Measurements from ENCODE around the gene DCTN5.

The DCTN5 gene

DNA sequence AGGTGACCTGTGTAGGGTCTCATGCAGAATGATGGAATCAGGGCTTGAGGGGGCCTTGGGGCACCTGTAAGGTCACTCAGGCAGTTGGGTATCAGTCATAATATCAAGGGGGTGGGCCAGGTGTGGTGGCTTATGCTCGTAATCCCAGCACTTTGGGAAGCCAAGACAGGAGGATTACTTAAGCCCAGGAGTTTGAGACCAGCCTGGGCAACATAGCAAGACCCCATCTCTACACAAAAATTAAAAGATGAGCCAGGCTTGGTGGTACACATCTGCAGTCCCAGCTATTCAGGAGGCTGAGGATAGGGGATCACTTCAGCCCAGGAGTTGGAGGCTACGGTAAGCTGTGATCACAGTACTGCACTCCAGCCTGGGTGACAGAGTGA, 64.2 kb downstream of the DCTN5 start:
- H3K27ac ChIP-seq (ENCODE audit: low read depth, low read length), result no peak overlapping the region
- no peaks in the 10 kb centered on the region for H3K9me2 ChIP-seq (replicated peaks; ENCODE audit: insufficient read depth, low read length)
- no peak overlapping the region for H3K9ac ChIP-seq (ENCODE audit: low read length)
- H3K4me2 ChIP-seq (ENCODE audit: low read depth, low read length, poor library complexity, severe bottlenecking), result no peak overlapping the region
- no peaks in the 10 kb centered on the region for H4K20me1 ChIP-seq (ENCODE audit: low read depth, low read length)
- H2AFZ ChIP-seq (ENCODE audit: low read depth, low read length, severe bottlenecking), result no peak overlapping the region
- no peaks in the 10 kb centered on the region; the same call in 1 of the 2 replicates for H3K9me3 ChIP-seq (ENCODE audit: insufficient read depth, low read length)
- no peaks in the 10 kb centered on the region for H3K27me3 ChIP-seq (ENCODE audit: low read length)
- no peak overlapping the region for H3K4me3 ChIP-seq (ENCODE audit: insufficient read depth, low read length, poor library complexity, severe bottlenecking)
- TF ChIP-seq EZH2phosphoT487 (conservative IDR thresholded peaks at IDR 0.05; ENCODE audit: low read length), result no peak
- TF ChIP-seq, protein P1, sequence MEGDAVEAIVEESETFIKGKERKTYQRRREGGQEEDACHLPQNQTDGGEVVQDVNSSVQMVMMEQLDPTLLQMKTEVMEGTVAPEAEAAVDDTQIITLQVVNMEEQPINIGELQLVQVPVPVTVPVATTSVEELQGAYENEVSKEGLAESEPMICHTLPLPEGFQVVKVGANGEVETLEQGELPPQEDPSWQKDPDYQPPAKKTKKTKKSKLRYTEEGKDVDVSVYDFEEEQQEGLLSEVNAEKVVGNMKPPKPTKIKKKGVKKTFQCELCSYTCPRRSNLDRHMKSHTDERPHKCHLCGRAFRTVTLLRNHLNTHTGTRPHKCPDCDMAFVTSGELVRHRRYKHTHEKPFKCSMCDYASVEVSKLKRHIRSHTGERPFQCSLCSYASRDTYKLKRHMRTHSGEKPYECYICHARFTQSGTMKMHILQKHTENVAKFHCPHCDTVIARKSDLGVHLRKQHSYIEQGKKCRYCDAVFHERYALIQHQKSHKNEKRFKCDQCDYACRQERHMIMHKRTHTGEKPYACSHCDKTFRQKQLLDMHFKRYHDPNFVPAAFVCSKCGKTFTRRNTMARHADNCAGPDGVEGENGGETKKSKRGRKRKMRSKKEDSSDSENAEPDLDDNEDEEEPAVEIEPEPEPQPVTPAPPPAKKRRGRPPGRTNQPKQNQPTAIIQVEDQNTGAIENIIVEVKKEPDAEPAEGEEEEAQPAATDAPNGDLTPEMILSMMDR (IDR thresholded peaks at IDR 0.05; ENCODE audit: insufficient read depth, low read length, poor library complexity, severe bottlenecking), result no peak
- H3K79me2 ChIP-seq (ENCODE audit: insufficient read depth, low read length), result no peaks in the 10 kb centered on the region
- no peaks in the 10 kb centered on the region for H3K36me3 ChIP-seq (ENCODE audit: low read length)
- no peaks in the 10 kb centered on the region for H3F3A ChIP-seq (ENCODE audit: insufficient read depth)

DNA sequence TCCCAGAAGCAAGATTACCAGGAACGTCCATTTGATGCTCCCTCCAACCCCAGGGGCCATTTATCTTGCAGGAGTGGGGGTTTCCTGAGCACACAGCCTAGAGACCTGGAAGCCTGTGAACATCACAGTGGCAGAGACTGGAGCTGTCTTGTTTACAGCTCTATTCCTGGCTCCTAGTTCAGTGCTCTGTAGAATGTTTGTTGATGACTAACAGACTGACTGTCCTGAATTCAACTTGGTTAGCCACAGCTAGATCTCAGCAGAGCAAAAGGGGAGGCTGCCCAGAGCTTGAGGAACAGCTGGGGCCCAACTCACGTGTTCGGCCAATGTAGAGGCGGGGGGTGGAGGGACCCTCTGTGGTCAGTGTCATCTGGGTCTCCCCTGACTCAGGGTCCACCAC, 65.2 kb downstream of the DCTN5 start:
- Histone ChIP-seq H2AFZ (ENCODE audit: low read depth, low read length, severe bottlenecking) (no peak overlapping the region), H3F3A (ENCODE audit: insufficient read depth) (no peaks in the 10 kb centered on the region), H3K36me3 (ENCODE audit: low read length) (no peaks in the 10 kb centered on the region), H3K27ac (ENCODE audit: low read depth, low read length) (no peak overlapping the region), H3K4me2 (ENCODE audit: low read depth, low read length, poor library complexity, severe bottlenecking) (no peak overlapping the region), H4K20me1 (ENCODE audit: low read depth, low read length) (no peaks in the 10 kb centered on the region), H3K27me3 (ENCODE audit: low read length) (no peaks in the 10 kb centered on the region), H3K9me2 (replicated peaks; ENCODE audit: insufficient read depth, low read length) (no peaks in the 10 kb centered on the region), H3K9me3 (ENCODE audit: insufficient read depth, low read length) (no peaks in the 10 kb centered on the region; the same call in 1 of the 2 replicates), H3K79me2 (ENCODE audit: insufficient read depth, low read length) (no peaks in the 10 kb centered on the region), H3K9ac (ENCODE audit: low read length) (no peak overlapping the region), H3K4me3 (ENCODE audit: insufficient read depth, low read length, poor library complexity, severe bottlenecking) (no peak overlapping the region)
- TF ChIP-seq EZH2phosphoT487 (conservative IDR thresholded peaks at IDR 0.05; ENCODE audit: low read length), result no peak
- TF ChIP-seq, protein P1 (IDR thresholded peaks at IDR 0.05; ENCODE audit: insufficient read depth, low read length, poor library complexity, severe bottlenecking), result no peak

DNA sequence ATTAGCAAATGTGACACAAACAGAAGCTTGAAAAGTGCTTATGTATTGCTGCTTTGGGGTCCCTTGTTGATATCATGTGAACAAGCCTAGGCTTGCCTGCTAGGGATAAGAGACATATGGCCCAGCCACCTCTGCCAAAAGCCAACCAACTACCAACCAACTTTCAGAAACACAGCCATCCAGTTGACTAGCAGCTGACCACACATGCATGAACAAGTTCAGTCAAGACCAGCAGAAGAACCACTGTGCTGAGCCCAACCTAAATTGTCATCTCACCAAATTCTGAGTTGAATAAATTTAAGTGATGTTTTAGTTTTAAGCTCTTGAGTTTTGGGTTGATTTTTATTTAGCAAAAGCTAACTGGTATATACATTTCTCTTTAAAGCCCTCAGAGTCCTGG, 68.3 kb downstream of the DCTN5 start:
- no peaks in the 10 kb centered on the region for H3K9me2 ChIP-seq (replicated peaks; ENCODE audit: insufficient read depth, low read length)
- no peak overlapping the region for H3K9ac ChIP-seq (ENCODE audit: low read length)
- no peaks in the 10 kb centered on the region for H4K20me1 ChIP-seq (ENCODE audit: low read depth, low read length)
- no peaks in the 10 kb centered on the region for H3K36me3 ChIP-seq (ENCODE audit: low read length)
- no peaks in the 10 kb centered on the region for H3K79me2 ChIP-seq (ENCODE audit: insufficient read depth, low read length)
- H2AFZ ChIP-seq (ENCODE audit: low read depth, low read length, severe bottlenecking), result no peak overlapping the region
- H3F3A ChIP-seq (ENCODE audit: insufficient read depth), result no peaks in the 10 kb centered on the region
- no peak overlapping the region for H3K27ac ChIP-seq (ENCODE audit: low read depth, low read length)
- TF ChIP-seq, protein P1 (IDR thresholded peaks at IDR 0.05; ENCODE audit: insufficient read depth, low read length, poor library complexity, severe bottlenecking), result no peak
- no peak for TF ChIP-seq EZH2phosphoT487 (conservative IDR thresholded peaks at IDR 0.05; ENCODE audit: low read length)
- no peaks in the 10 kb centered on the region; the same call in 1 of the 2 replicates for H3K9me3 ChIP-seq (ENCODE audit: insufficient read depth, low read length)
- no peak overlapping the region for H3K4me3 ChIP-seq (ENCODE audit: insufficient read depth, low read length, poor library complexity, severe bottlenecking)
- no peaks in the 10 kb centered on the region for H3K27me3 ChIP-seq (ENCODE audit: low read length)
- H3K4me2 ChIP-seq (ENCODE audit: low read depth, low read length, poor library complexity, severe bottlenecking), result no peak overlapping the region
